Kidney glomerular epithelial cell (primary cell): ENCODE data around the gene TNFRSF11A.

Experiments used
- DNase-seq: peaks from one replicate; lab custom pipeline; 2025; lab: John Stamatoyannopoulos, UW

The TNFRSF11A gene

GRCh38 chr18:62345909-62346308 lies 20.8 kb downstream of the TNFRSF11A start:
- no peak for DNase-seq

GRCh38 chr18:62346333-62347088 lies 21.4 kb downstream of the TNFRSF11A start:
- no peak for DNase-seq

GRCh38 chr18:62347089-62347506 lies 22.0 kb downstream of the TNFRSF11A start:
- DNase-seq, result no peak

GRCh38 chr18:62348474-62348873 lies 23.4 kb downstream of the TNFRSF11A start:
- DNase-seq, result no peak

GRCh38 chr18:62353170-62353569 lies 28.1 kb downstream of the TNFRSF11A start:
- no peak for DNase-seq

GRCh38 chr18:62354151-62354550 lies 29.0 kb downstream of the TNFRSF11A start:
- no peak for DNase-seq

GRCh38 chr18:62357079-62357719 lies 32.1 kb downstream of the TNFRSF11A start:
- DNase-seq, result no peak

- DNase-seq, result no peak
These were observed 35.7 kb downstream of the TNFRSF11A start for GRCh38 chr18:62360805-62361204.

GRCh38 chr18:62361288-62361687 lies 36.2 kb downstream of the TNFRSF11A start:
- no peak for DNase-seq

- DNase-seq, result no peak
These were observed 39.4 kb downstream of the TNFRSF11A start for GRCh38 chr18:62364558-62364957.

- no peak for DNase-seq
These were observed 40.3 kb downstream of the TNFRSF11A start for GRCh38 chr18:62365420-62365819.

- DNase-seq, result no peak
These were observed 41.9 kb downstream of the TNFRSF11A start for GRCh38 chr18:62366992-62367391.

- no peak for DNase-seq
These were observed 43.0 kb downstream of the TNFRSF11A start for GRCh38 chr18:62368100-62368499.

GRCh38 chr18:62369129-62369644 lies 44.1 kb downstream of the TNFRSF11A start:
- DNase-seq, result no peak

GRCh38 chr18:62370366-62370765 lies 45.3 kb downstream of the TNFRSF11A start:
- DNase-seq, result no peak

GRCh38 chr18:62371436-62371835 lies 46.3 kb downstream of the TNFRSF11A start:
- DNase-seq, result no peak

- no peak for DNase-seq
These were observed 47.0 kb downstream of the TNFRSF11A start for GRCh38 chr18:62372156-62372555.

GRCh38 chr18:62372882-62373281 lies 47.8 kb downstream of the TNFRSF11A start:
- no peak for DNase-seq

- no peak for DNase-seq
These were observed 49.4 kb downstream of the TNFRSF11A start for GRCh38 chr18:62374410-62374965.

GRCh38 chr18:62377131-62377807 lies 52.2 kb downstream of the TNFRSF11A start:
- DNase-seq, result no peak

GRCh38 chr18:62379051-62379450 lies 53.9 kb downstream of the TNFRSF11A start:
- DNase-seq, result no peak

GRCh38 chr18:62381373-62381772 lies 56.3 kb downstream of the TNFRSF11A start:
- DNase-seq, result no peak
